ENCODE data around the gene RNF151. TPM values are rescaled to one million over a fixed set of nuclear protein-coding genes. Genes with fewer than 3 reads are reported as not detected.
A peak's percentile ranks its signal among the peaks of the same experiment; 100 is the strongest.

The RNF151 gene
- total and polyA plus RNA-seq, 2 of the 13 experiments (the other 11 are each of a cell fraction or from before 2014, with no cell fraction given): not detected

GRCh38 chr16:1983544-1984346, 17.1 kb downstream of the RNF151 start, which contains the start of gene GFER (continued):
- TF ChIP-seq PLSCR1 (CRISPR knock-in tag; IDR thresholded peaks at IDR 0.05; ENCODE audit: borderline replicate concordance): no peak
- 0 out of 2 replicates have a peak, but pooled peaks have one; percentile 52 for TF ChIP-seq ZBTB2 (CRISPR knock-in tag; IDR thresholded peaks at IDR 0.05; ENCODE audit: low read depth)
- TF ChIP-seq ZNF430 (CRISPR knock-in tag; IDR thresholded peaks at IDR 0.05): peak; percentile 59; the same call in 1 of the 2 replicates
- TF ChIP-seq HNRNPLL (IDR thresholded peaks at IDR 0.05; ENCODE audit: low read depth, low read length, poor library complexity, severe bottlenecking): peak; percentile 98
- TF ChIP-seq ZNF207 (IDR thresholded peaks at IDR 0.05; ENCODE audit: borderline replicate concordance): no peak
- TF ChIP-seq ZUFSP (CRISPR knock-in tag; IDR thresholded peaks at IDR 0.05; ENCODE audit: borderline replicate concordance): no peak
- TF ChIP-seq ZNF253 (CRISPR knock-in tag; IDR thresholded peaks at IDR 0.05; ENCODE audit: borderline replicate concordance): no peak
- TF ChIP-seq ZNF572 (CRISPR knock-in tag; IDR thresholded peaks at IDR 0.05): no peak
- peak; percentile 73; the same call in 1 of the 2 replicates for TF ChIP-seq ZNF329 (CRISPR knock-in tag; IDR thresholded peaks at IDR 0.05; ENCODE audit: low read depth)
- peak; percentile 90 for TF ChIP-seq ZNF143 (CRISPR knock-in tag; IDR thresholded peaks at IDR 0.05)
- no peak for TF ChIP-seq DPF2 (CRISPR knock-in tag; IDR thresholded peaks at IDR 0.05; ENCODE audit: borderline replicate concordance, low read depth)
- TF ChIP-seq ZBTB1 (CRISPR knock-in tag; IDR thresholded peaks at IDR 0.05; ENCODE audit: borderline replicate concordance): no peak
- no peak for TF ChIP-seq ZNF724P (CRISPR knock-in tag; IDR thresholded peaks at IDR 0.05; ENCODE audit: borderline replicate concordance)
- no peak for TF ChIP-seq MEF2D (CRISPR knock-in tag; IDR thresholded peaks at IDR 0.05)
- no peak for TF ChIP-seq PAWR (CRISPR knock-in tag; IDR thresholded peaks at IDR 0.05; ENCODE audit: borderline replicate concordance)
- TF ChIP-seq WIZ (CRISPR knock-in tag; IDR thresholded peaks at IDR 0.05): no peak
- TF ChIP-seq GPBP1L1 (CRISPR knock-in tag; IDR thresholded peaks at IDR 0.05): no peak
- peak; percentile 5; the same call in 1 of the 2 replicates for TF ChIP-seq KMT2A (CRISPR knock-in tag; IDR thresholded peaks at IDR 0.05)
- TF ChIP-seq E2F2 (CRISPR knock-in tag; IDR thresholded peaks at IDR 0.05; ENCODE audit: borderline replicate concordance): no peak
- peak; percentile 12 for TF ChIP-seq NFYB (CRISPR knock-in tag; IDR thresholded peaks at IDR 0.05)
- no peak for TF ChIP-seq ZNF616 (CRISPR knock-in tag; IDR thresholded peaks at IDR 0.05; ENCODE audit: low read depth)

Measured in HepG2 (cell line).